Activated CD8-positive, alpha-beta memory T cell treated with anti-CD3 and anti-CD28 coated beads for 4 hours (primary cell): ENCODE measurements around the gene MEGF8.
A peak's percentile ranks its signal among the peaks of the same experiment; 100 is the strongest.

Experiments
- DNase-seq, 2 donors: peaks; one replicate each; pipeline ENCODE4 v3.0.0-alpha.2; 2020; ENCODE audit warnings: low read depth in 2 of 2

Gene MEGF8

GRCh38 chr19:42411581-42412178 is 86.2 kb downstream of the MEGF8 start:
- DNase-seq = no peak

GRCh38 chr19:42412227-42412626 is 86.8 kb downstream of the MEGF8 start:
- no peak for DNase-seq

GRCh38 chr19:42412661-42413076 is 87.2 kb downstream of the MEGF8 start:
- no peak for DNase-seq

GRCh38 chr19:42419309-42419708 is 93.9 kb downstream of the MEGF8 start:
- DNase-seq = no peak

- DNase-seq = peak; percentile 55
Measured at GRCh38 chr19:42420055-42420544, 94.7 kb downstream of the MEGF8 start.

GRCh38 chr19:42421101-42421500 is 95.7 kb downstream of the MEGF8 start:
- no peak for DNase-seq

- no peak for DNase-seq
Measured at GRCh38 chr19:42421591-42422031, 96.2 kb downstream of the MEGF8 start.

GRCh38 chr19:42422092-42422900 is 96.9 kb downstream of the MEGF8 start:
- DNase-seq = no peak

GRCh38 chr19:42422901-42423461 is 97.5 kb downstream of the MEGF8 start:
- peak; percentile 11 to 16 for DNase-seq

GRCh38 chr19:42423462-42424344 is 98.3 kb downstream of the MEGF8 start:
- DNase-seq = peak; percentile 86 to 87

- no peak for DNase-seq
Measured at GRCh38 chr19:42424345-42424707, 98.9 kb downstream of the MEGF8 start.

- no peak for DNase-seq
Measured at GRCh38 chr19:42424712-42425131, 99.3 kb downstream of the MEGF8 start.

- DNase-seq = no peak
Measured at GRCh38 chr19:42426643-42427042, 101.2 kb downstream of the MEGF8 start.

GRCh38 chr19:42427313-42427712 is 101.9 kb downstream of the MEGF8 start, which contains the start of gene LIPE:
Gene LIPE, minus strand, starts transcription at chr19:42427388. Its CDS starts 239 bp downstream, at chr19:42427149.
- no peak for DNase-seq
